Measurements from ENCODE around the gene STAM2. TPM values are rescaled to one million over a fixed set of nuclear protein-coding genes. Genes with fewer than 3 reads are reported as not detected.

STAM2 gene
- total and polyA plus RNA-seq, 2 of the 13 experiments (the other 11 are each of a cell fraction or from before 2014, with no cell fraction given): 14.7 to 24.1 TPM

DNA sequence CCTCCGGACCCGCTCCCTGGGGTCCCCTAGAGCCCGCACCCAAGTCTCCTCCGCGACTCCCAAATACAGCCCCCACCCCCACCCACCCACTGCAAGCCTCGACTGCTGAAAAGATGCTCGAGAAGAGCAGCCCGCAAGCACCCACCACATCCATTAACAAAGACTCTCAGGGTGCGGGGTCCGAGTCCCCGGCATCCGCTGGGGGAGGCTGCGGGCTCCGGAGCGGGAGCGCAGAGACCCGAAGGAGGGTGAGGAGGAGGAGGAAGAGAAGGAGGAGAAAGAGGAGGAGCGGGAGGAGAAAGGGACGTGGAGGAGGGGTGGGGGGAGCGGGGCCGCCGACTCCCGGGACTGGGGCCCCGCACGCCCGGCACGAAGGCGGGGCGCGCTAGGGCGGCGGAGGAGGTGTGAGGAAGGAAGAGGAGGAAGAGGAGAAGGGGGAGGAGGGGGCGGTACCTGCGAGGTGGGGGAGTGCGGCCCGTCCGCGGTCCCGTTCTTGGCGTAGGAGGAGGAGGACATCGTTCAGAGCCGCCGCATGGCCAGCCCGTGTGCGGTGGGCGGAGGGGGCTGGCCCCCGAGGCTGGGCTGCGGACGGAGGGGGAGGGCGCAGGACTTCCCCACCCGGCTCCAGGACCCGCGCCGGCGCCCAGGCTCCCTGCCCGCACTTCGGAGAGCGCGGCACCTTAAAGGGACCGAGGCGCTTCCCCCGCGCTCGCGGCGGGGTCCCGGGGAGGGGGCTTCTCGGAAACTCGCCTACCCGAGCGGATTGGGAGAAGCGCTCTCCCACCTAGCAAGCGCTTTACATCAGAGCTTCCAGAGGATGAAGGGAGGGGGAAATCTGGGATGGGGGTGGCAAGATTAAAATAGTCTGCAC, 76.8 kb downstream of the STAM2 start, which contains the start of gene CACNB4 (continued):
- TF ChIP-seq EZH2 (conservative IDR thresholded peaks at IDR 0.05; ENCODE audit: low read depth, low read length): peak; percentile 98; the same call in 1 of the 2 replicates
- TF ChIP-seq HOXA9 (CRISPR knock-in tag; IDR thresholded peaks at IDR 0.05; ENCODE audit: borderline replicate concordance): no peak
- no peak for TF ChIP-seq ZMAT3 (CRISPR knock-in tag; conservative IDR thresholded peaks at IDR 0.05)
- TF ChIP-seq KDM2A (CRISPR knock-in tag; IDR thresholded peaks at IDR 0.05; ENCODE audit: borderline replicate concordance, low read depth): no peak
- no peak for TF ChIP-seq ZNF24 (IDR thresholded peaks at IDR 0.05)
- TF ChIP-seq NFRKB (IDR thresholded peaks at IDR 0.05): no peak
- TF ChIP-seq KDM5B (CRISPR knock-in tag; IDR thresholded peaks at IDR 0.05; ENCODE audit: borderline replicate concordance): peak; percentile 55; the same call in 1 of the 2 replicates
- no peak for TF ChIP-seq JUNB (CRISPR knock-in tag; IDR thresholded peaks at IDR 0.05; ENCODE audit: borderline replicate concordance)
- no peak for TF ChIP-seq SRSF4 (IDR thresholded peaks at IDR 0.05; ENCODE audit: low read depth, low read length, poor library complexity, severe bottlenecking)
- 0 out of 2 replicates have a peak, but pooled peaks have one; percentile 60 for TF ChIP-seq ZNF512 (CRISPR knock-in tag; IDR thresholded peaks at IDR 0.05)
- TF ChIP-seq ZNF768 (CRISPR knock-in tag; IDR thresholded peaks at IDR 0.05): peak; percentile 54; the same call in 1 of the 2 replicates
- TF ChIP-seq ZNF382 (CRISPR knock-in tag; IDR thresholded peaks at IDR 0.05; ENCODE audit: borderline replicate concordance): no peak
- no peak for TF ChIP-seq ZNF205 (CRISPR knock-in tag; IDR thresholded peaks at IDR 0.05)
- no peak for TF ChIP-seq NR3C1 (CRISPR knock-in tag; IDR thresholded peaks at IDR 0.05)
- TF ChIP-seq ZNF512B (CRISPR knock-in tag; IDR thresholded peaks at IDR 0.05; ENCODE audit: borderline replicate concordance): no peak
- TF ChIP-seq SKI (IDR thresholded peaks at IDR 0.05; ENCODE audit: partially characterized antibody): no peak
- no peak for TF ChIP-seq U2AF2 (IDR thresholded peaks at IDR 0.05; ENCODE audit: low read depth, low read length)
- TF ChIP-seq DPF2 (CRISPR knock-in tag; IDR thresholded peaks at IDR 0.05; ENCODE audit: borderline replicate concordance, low read depth): no peak
- no peak for TF ChIP-seq ZNF775 (CRISPR knock-in tag; IDR thresholded peaks at IDR 0.05; ENCODE audit: borderline replicate concordance)
- peak; percentile 81 for TF ChIP-seq HNRNPK (IDR thresholded peaks at IDR 0.05; ENCODE audit: low read depth, low read length, poor library complexity, severe bottlenecking)
